Skeletal muscle cell (primary cell): Measurements from ENCODE around the gene APC.

Experiments used
- DNase-seq: peaks from one replicate; pipeline ENCODE4 v3.0.0-alpha.2; 2010; ENCODE audit warnings: low read depth
- H3K4me3 ChIP-seq: 2 replicates; pipeline ENCODE4 v1.5.1; 2011; ENCODE audit warnings: low read depth, mild to moderate bottlenecking, control low read depth, low read length, moderate library complexity

APC gene

DNA sequence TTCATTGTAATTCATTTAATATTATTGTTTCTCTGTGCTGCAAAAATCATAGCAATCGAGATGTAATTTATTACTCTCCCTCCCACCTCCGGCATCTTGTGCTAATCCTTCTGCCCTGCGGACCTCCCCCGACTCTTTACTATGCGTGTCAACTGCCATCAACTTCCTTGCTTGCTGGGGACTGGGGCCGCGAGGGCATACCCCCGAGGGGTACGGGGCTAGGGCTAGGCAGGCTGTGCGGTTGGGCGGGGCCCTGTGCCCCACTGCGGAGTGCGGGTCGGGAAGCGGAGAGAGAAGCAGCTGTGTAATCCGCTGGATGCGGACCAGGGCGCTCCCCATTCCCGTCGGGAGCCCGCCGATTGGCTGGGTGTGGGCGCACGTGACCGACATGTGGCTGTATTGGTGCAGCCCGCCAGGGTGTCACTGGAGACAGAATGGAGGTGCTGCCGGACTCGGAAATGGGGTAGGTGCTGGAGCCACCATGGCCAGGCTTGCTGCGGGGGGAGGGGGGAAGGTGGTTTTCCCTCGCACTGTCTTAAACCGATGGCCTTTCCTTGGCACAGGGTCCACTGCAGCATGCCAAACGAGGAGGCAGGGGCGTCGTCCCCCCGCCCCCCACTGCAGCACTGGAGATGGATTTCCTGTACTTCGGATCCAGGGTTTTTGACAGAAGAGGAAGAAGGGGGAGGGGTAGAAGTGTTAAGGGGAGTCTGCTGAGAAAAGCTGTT, at the start of gene APC:
Gene APC (plus strand): TSS at position 423 of the 728 bp plus-strand sequence. CDS start 17,006 bp downstream, outside the sequence.
- peak within 1 kb of the TSS; percentile 86 for H3K4me3 ChIP-seq
- DNase-seq: peak; percentile 67

GRCh38 chr5:112689155-112689909, 48.4 kb upstream of the APC start:
- peak; percentile 64 for DNase-seq

GRCh38 chr5:112690605-112691338, 46.9 kb upstream of the APC start:
- H3K4me3 ChIP-seq: no peak overlapping the region
- DNase-seq: no peak

More at GRCh38 chr5:112689155-112689909, 48.4 kb upstream of the APC start:
- no peak overlapping the region for H3K4me3 ChIP-seq

DNA sequence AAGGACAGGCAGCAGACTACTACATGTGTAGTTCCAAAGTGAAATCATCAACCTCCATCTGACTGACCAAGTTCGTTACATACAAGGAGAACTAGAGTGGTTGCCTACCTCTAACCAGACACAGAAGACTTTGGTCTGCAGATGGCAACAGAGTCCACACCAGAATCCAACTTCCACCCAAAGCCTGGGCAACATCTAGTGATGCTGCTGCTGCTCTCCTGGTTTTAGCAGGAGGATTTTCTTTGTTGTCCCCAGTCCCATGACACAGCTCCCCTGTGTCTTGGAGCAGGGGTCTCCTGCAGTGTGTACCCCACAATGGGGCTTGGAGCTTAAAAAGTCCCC, 46.4 kb upstream of the APC start:
- H3K4me3 ChIP-seq: no peak overlapping the region

GRCh38 chr5:112691758-112692157, 45.9 kb upstream of the APC start:
- no peak overlapping the region for H3K4me3 ChIP-seq
- no peak for DNase-seq

More for the DNA sequence above, 46.4 kb upstream of the APC start:
- DNase-seq: no peak

- no peak overlapping the region for H3K4me3 ChIP-seq
- no peak for DNase-seq
Observed at GRCh38 chr5:112692472-112692871, 45.2 kb upstream of the APC start.

- no peak for DNase-seq
- no peak overlapping the region for H3K4me3 ChIP-seq
Observed at GRCh38 chr5:112693301-112693700, 44.4 kb upstream of the APC start.

DNA sequence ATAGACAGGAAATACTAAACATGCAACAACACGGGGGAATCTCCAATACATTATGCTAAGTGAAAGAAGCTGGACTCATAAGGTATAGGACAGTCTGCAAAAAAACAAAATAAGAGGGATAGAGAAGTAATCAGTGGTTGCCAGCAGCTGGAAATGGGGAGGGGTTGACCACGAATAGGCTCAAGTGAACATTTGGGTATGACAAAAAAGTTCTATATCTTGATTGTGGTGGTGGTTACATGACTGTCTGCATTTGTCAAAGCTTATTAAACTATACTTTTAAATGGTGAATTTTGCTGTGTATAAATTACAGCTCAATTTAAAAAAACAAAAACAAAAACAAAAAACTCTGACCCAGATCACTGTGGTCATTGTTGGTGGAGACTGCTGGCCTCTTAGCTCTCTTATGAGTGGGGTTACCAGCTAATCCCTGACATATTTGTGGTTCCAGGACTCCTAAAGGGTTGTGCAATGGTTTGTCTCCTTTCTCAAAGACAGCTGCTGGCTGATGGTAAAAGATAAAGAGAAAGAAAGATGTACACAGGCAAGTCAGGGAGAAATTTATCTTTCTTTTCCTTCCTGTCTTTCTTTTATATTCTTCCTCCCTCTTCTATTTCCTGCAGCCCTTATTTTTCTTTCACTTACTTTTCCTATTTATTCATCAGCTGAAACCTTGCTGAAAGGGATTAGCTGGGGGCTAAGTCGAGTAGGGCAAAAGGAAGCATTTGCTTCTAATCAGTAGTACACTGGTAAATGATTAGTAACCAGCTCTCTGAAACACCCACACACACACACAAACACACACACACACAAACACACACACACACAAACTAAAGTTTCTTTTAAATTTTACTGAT, 42.6 kb upstream of the APC start:
- DNase-seq: peak; percentile 65
- no peak overlapping the region for H3K4me3 ChIP-seq

- DNase-seq: no peak
- no peak overlapping the region for H3K4me3 ChIP-seq
Observed at GRCh38 chr5:112696786-112697185, 40.9 kb upstream of the APC start.

GRCh38 chr5:112697322-112697721, 40.4 kb upstream of the APC start:
- DNase-seq: no peak
- no peak overlapping the region for H3K4me3 ChIP-seq

DNA sequence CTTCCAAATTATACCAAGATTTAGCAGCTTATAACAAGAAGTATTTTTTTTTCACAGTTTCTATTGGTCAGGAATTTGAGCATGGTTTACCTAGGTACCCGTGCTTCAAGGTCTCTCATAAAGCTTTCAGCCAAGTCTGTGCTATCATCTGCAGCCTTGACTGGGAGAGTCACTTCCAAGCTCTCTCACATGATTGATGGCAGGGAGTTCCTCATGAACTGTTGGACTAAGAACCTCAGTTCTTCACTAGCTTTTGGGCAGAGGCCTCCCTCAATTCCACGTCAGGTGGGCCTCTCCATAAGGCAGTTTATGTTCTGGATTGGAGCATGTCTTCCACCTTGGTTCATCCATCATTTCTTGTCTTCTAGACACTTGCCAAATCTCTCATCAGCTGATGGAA, 39.9 kb upstream of the APC start:
- H3K4me3 ChIP-seq: no peak overlapping the region
- DNase-seq: no peak

DNA sequence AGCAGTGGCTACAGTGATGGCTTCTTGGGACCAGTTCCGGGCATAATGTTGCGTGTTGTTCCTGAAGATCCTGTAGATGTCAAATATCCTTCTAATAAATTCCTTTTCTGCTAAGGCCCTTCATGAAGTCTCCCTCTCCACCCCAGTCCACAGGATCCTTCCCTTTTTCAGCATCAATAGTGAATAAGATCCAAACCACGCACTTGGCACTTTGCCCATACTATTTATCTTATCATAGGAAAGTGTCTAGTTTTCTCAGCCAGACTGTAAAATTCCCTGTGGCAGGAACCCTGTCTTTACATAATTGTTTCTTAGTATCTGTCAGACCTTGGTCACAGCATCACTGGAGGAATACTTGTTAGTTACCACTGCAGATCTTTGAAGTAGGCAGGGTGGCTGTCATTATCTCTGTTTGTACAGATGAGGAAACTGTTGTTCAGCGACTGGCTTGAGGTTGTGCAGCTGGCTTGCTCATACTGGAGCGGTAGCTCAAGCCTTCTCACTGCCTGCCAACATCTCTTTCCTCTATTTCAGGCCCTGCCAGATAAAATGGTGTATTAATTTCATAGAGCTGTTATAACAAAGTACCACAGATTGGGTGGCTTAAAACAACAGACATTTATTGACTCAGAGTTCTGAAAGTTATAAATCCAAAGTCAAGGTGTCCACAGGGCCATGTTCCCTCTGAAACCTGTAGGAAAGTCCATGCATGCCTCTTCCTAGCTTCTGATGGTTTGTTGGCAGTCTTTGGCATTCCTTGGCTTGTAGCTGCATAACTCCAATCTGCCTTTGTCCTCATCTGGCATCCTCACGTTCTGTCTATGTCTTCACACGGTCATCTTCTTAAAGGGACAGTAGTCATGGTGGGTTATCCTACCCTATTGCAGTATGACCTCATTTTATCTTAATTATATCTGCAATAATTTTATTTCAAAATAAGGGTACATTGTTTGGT, 33.5 kb upstream of the APC start:
- no peak for DNase-seq
- no peak overlapping the region for H3K4me3 ChIP-seq

DNA sequence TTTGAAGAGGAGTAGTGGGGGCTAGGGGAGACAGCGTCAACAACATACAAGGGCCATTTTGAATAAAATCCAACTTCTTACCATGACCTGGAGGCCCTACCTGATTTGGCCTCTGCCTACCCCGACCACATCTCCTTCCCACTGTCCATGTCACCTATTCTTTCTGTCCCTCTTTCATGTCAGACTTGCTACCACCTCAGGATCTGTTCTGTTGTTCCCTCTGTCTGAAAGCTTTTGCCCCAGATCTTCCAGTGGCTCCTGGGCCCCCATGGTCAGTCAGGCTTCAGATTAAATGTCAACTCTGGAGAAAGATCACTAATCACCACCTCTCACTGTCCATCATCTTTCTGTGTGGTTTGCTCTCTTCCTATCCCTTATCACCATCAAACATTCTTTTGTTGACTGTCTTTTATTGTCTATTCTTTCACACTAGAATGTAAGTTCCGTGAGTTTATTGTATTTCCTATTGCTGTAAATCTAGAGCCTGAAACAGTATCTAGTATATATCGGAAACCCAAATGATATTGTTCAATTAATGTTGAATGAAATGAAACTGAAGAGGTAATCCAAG, 31.2 kb upstream of the APC start:
- no peak overlapping the region for H3K4me3 ChIP-seq
- DNase-seq: no peak

DNA sequence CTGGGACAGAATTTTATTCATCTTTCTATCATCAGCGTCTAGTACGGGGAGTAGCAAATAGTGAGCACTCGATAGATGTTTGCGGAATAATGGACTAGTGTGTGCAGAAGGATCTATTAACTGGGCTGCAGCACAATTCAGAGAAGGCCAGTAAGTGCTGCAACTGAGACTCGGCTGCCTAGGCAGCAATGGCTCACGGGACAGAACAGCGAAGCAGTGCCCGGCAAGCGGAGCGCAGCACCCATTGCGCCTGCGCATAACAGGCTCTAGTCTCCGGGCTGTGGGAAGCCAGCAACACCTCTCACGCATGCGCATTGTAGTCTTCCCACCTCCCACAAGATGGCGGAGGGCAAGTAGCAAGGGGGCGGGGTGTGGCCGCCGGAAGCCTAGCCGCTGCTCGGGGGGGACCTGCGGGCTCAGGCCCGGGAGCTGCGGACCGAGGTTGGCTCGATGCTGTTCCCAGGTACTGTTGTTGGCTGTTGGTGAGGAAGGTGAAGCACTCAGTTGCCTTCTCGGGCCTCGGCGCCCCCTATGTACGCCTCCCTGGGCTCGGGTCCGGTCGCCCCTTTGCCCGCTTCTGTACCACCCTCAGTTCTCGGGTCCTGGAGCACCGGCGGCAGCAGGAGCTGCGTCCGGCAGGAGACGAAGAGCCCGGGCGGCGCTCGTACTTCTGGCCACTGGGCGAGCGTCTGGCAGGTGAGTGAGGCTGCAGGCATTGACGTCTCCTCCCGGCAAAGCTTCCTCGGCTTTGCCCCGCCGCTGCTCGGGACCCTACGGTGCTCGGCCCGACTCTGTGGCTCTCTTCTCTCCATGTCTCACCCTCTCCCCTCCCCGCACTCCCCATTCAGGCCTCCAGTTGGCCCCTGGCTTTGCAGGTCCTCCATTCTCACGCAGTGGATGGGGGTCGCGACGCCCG, 30.2 kb upstream of the APC start:
- DNase-seq: peak; percentile 91
- peak overlapping the region; percentile 78 for H3K4me3 ChIP-seq

DNA sequence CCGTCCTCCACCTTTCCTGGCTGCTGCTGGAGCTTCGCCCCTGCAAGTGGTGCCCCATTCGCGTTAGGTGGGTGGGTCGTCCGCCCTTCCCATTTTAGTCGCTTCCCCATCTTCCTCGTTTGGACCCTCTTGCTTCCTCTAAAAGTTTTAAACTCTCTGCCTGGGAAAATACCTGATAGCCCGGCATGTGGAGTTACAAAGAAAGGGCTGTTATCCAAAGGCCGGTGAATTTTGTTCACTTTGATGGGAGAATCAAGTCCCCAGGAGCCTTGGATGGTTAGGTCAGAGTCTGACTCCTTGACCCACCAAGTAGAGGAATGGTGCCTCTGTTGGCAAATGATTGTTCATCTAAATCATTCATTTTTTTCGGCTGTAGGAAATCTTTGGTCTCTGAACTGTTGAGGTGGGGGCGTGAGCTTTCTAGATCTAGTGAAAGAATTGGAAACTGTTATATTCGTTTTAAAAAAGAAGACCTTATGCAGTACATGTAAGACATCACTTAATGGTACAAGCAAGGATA, 29.5 kb upstream of the APC start:
- peak overlapping the region; percentile 78 for H3K4me3 ChIP-seq
- no peak for DNase-seq

DNA sequence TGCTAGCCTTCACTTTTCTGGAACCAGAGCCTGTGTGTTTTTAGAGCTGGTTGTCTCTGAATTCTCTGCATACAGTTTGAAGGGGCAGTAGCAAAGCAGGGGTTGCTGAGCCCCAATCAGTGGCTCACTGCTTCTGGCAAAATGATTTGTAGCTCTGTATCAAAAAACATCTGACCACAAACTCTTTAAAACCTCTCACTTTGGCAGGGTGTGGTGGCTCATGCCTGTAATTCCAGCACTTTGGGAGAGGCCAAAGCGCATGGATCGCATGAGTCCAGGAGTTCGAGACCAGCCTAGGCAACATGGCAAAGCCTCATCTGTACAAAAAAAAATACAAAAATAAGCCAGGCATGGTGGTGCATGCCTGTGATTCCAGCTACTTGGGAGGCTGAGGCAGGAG, 28.3 kb upstream of the APC start:
- DNase-seq: no peak
- H3K4me3 ChIP-seq: no peak overlapping the region

DNA sequence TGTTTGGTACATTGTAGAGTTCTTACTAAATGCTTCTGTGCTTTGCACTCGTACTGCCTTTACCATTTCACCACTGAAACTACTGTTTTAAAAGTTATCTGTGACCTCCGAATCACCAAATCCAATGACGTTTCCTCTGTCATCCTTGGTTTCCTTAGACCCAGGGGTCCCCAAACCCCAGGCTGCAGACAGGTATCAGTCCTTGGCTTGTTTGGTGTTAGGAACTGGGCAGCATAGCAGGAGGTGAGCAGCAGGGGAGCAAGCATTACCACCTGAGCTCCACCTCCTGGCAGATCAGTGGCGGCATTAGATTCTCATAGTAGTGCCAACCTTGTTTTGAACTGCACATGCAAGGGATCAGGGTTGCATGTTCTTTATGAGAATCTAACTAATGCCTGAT, 26.8 kb upstream of the APC start:
- no peak for DNase-seq
- no peak overlapping the region for H3K4me3 ChIP-seq
